ENCODE measurements around the gene XK.
"Not testable (repeated sequence)": the region's sequence is repeated elsewhere in the genome, so short reads cannot be mapped to it uniquely, and the experiment has no call there.

The XK gene

GRCh38 chrX:37685381-37686359 is at the start of gene XK:
TSS of gene XK (plus strand) at chrX:37685791. CDS start at chrX:37685962, 171 bp downstream.
- DNase-seq, result peak in 1 of 2 experiments; percentile 6

GRCh38 chrX:37638047-37638446 is 47.5 kb upstream of the XK start:
- no peak for DNase-seq

GRCh38 chrX:37640142-37640541 is 45.4 kb upstream of the XK start:
- DNase-seq, result no peak

- DNase-seq, result no peak
Measured at GRCh38 chrX:37641859-37642258, 43.7 kb upstream of the XK start.

GRCh38 chrX:37644381-37645305 is 40.9 kb upstream of the XK start:
- DNase-seq, result no peak

- no peak for DNase-seq
Measured at GRCh38 chrX:37646254-37646653, 39.3 kb upstream of the XK start.

GRCh38 chrX:37650879-37651278 is 34.7 kb upstream of the XK start:
- not testable (repeated sequence) for DNase-seq

GRCh38 chrX:37651921-37652452 is 33.6 kb upstream of the XK start:
- no peak for DNase-seq

- DNase-seq, result no peak
Measured at GRCh38 chrX:37652589-37653231, 32.9 kb upstream of the XK start.

- DNase-seq, result no peak
Measured at GRCh38 chrX:37653397-37654085, 32.0 kb upstream of the XK start.

GRCh38 chrX:37658343-37659030 is 27.1 kb upstream of the XK start:
- DNase-seq, result no peak

- no peak for DNase-seq
Measured at GRCh38 chrX:37659047-37659446, 26.5 kb upstream of the XK start.

GRCh38 chrX:37662181-37662580 is 23.4 kb upstream of the XK start:
- DNase-seq, result no peak

GRCh38 chrX:37666516-37666915 is 19.1 kb upstream of the XK start:
- DNase-seq, result no peak

- no peak for DNase-seq
Measured at GRCh38 chrX:37667141-37667540, 18.4 kb upstream of the XK start.

GRCh38 chrX:37672563-37672962 is 13.0 kb upstream of the XK start:
- no peak for DNase-seq

GRCh38 chrX:37676811-37677210 is 8.8 kb upstream of the XK start:
- DNase-seq, result no peak

GRCh38 chrX:37677243-37677642 is 8.3 kb upstream of the XK start:
- DNase-seq, result no peak

GRCh38 chrX:37677765-37678164 is 7.8 kb upstream of the XK start:
- no peak for DNase-seq

- DNase-seq, result no peak
Measured at GRCh38 chrX:37678574-37678973, 7.0 kb upstream of the XK start.

- no peak for DNase-seq
Measured at GRCh38 chrX:37679230-37679629, 6.4 kb upstream of the XK start.

GRCh38 chrX:37679888-37680287 is 5.7 kb upstream of the XK start:
- DNase-seq, result no peak
